HFFc6 (cell line): ENCODE data around the gene DLG2. TPM values are rescaled to one million over a fixed set of nuclear protein-coding genes. Genes with fewer than 3 reads are reported as not detected.

Experiments used
- DNase-seq: peaks from one replicate; pipeline ENCODE4 v3.0.0-alpha.2; 2018
- H3K27ac Mint-ChIP-seq: 2 replicates; pipeline ENCODE4 v1.8.0; 2020; ENCODE audit warnings: mild to moderate bottlenecking, mixed read lengths
- H3K27me3 Mint-ChIP-seq: 2 replicates; pipeline ENCODE4 v1.8.0; 2021; ENCODE audit warnings: mild to moderate bottlenecking, moderate library complexity, mixed read lengths; ENCODE audit not compliant: insufficient read depth
- H3K36me3 Mint-ChIP-seq: 2 replicates; pipeline ENCODE4 v1.8.0; 2021; ENCODE audit warnings: low read depth, mixed read lengths
- H3K4me1 Mint-ChIP-seq: 2 replicates; pipeline ENCODE4 v1.8.0; 2020; ENCODE audit warnings: low read depth, mixed read lengths
- H3K4me3 Mint-ChIP-seq: 2 replicates; pipeline ENCODE4 v1.8.0; 2020; ENCODE audit warnings: mild to moderate bottlenecking, moderate library complexity, mixed read lengths
- H3K9me3 Mint-ChIP-seq: 2 replicates; pipeline ENCODE4 v1.8.0; 2020; ENCODE audit warnings: mild to moderate bottlenecking, mixed read lengths
- CTCF ChIP-seq: fragments of 200-600 bp; sonication (generic); IDR thresholded peaks from 2 replicates; pipeline ENCODE4 v1.5.0; 2021; ENCODE audit warnings: antibody characterized with exemption, mild to moderate bottlenecking
- total RNA-seq, 6 experiments: library from RNA; stranded (reverse); fragmentation: NEBNext Ultra II Directional; extraction: Animal tissue kit (Norgen Biotek cat#: 25700); gene quantifications; 2 replicates in 1 of 6; 3 replicates in 5 of 6; pipeline ENCODE4 v1.2.3, GENCODE V29; 2021

The DLG2 gene
- total RNA-seq, 6 experiments from 2014 or later: 0.39 to 1.00 (median 0.80) TPM; not detected in 1

DNA sequence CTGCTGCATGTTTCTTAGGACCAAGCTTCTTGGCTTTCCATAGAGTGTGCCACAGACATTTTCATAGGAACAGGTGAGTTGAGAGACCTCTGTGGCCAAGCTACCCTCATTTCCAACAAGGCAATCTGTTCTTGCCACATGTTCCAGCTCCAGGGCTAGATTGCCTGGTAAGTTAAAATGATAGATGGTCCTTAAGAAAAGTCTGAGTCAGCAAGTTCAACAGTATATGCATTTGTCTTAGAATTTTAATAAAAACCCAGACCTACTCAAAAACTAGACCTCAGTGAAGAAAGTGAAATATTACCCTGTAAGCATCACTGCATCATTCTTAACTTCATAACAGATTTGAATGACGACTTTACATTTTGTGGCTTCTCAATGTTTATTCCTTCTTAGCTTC, 1123.6 kb downstream of the DLG2 start:
- no peak for TF ChIP-seq CTCF
- Mint-ChIP-seq H3K27me3 (no peaks in the 10 kb centered on the region), H3K9me3 (peaks cover 14% of the 10 kb centered on the region), H3K27ac (no peak overlapping the region), H3K36me3 (no peaks in the 10 kb centered on the region), H3K4me1 (no peaks in the 10 kb centered on the region), H3K4me3 (no peak overlapping the region)
- no peak for DNase-seq

DNA sequence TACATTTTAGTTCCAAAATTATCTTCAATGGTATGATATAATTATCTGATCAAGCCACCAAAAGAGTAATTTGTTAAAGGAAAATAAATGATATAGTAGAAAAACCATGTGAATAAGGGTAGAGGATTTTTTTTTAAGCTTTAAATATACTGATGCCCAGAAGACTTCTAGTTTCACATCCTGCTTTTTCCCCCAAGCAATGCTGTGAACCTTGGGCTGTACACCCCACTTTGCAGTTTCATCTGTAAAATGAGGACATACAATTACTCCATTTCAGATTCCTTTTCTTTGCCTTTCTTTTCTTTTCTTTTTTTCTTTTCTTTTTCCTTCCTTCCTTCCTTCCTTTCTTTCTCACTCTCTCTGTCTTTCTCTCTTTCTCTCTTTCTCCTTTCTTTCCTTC, 1125.4 kb downstream of the DLG2 start:
- TF ChIP-seq CTCF: no peak
- Mint-ChIP-seq H3K4me3 (no peak overlapping the region), H3K36me3 (no peaks in the 10 kb centered on the region), H3K27ac (no peak overlapping the region), H3K4me1 (no peaks in the 10 kb centered on the region), H3K27me3 (no peaks in the 10 kb centered on the region), H3K9me3 (peaks cover 10% of the 10 kb centered on the region)
- no peak for DNase-seq

DNA sequence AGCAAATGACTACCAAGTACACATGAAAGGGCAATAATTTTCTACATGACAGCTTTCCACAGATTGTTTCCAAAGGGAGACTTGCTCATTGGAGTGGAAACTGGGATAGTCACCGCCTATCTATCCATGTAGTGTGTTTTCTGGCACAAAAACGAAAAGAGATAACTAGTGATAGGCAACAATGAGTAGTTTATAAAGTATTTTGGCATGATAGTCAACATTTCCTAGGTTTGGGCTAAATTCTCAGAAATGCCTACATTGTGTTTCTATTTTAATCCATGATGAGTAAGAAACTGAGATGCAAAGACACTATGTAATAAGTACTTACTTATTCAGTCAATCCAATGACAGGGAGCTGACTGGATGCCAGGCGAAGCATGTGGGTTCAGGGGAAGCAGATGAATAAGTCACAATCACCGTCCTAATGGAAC, 1129.1 kb downstream of the DLG2 start:
- Mint-ChIP-seq H3K27ac (no peak overlapping the region), H3K9me3 (peaks cover 15% of the 10 kb centered on the region), H3K36me3 (no peaks in the 10 kb centered on the region), H3K4me3 (no peak overlapping the region), H3K4me1 (no peaks in the 10 kb centered on the region), H3K27me3 (no peaks in the 10 kb centered on the region)
- DNase-seq: no peak
- TF ChIP-seq CTCF: no peak

- TF ChIP-seq CTCF: no peak
- no peak overlapping the region for H3K4me3 Mint-ChIP-seq
- no peaks in the 10 kb centered on the region for H3K4me1 Mint-ChIP-seq
- peaks cover 14% of the 10 kb centered on the region for H3K9me3 Mint-ChIP-seq
- DNase-seq: no peak
- no peaks in the 10 kb centered on the region for H3K27me3 Mint-ChIP-seq
- H3K36me3 Mint-ChIP-seq: no peaks in the 10 kb centered on the region
- H3K27ac Mint-ChIP-seq: no peak overlapping the region
These were observed 1130.0 kb downstream of the DLG2 start for GRCh38 chr11:84497181-84497580.

- Mint-ChIP-seq H3K27ac (no peak overlapping the region), H3K27me3 (no peaks in the 10 kb centered on the region), H3K4me3 (no peak overlapping the region), H3K9me3 (peaks cover 14% of the 10 kb centered on the region), H3K4me1 (no peaks in the 10 kb centered on the region), H3K36me3 (no peaks in the 10 kb centered on the region)
- no peak for DNase-seq
- TF ChIP-seq CTCF: no peak
These were observed 1131.0 kb downstream of the DLG2 start for GRCh38 chr11:84496122-84496521.

- Mint-ChIP-seq H3K27me3 (no peaks in the 10 kb centered on the region), H3K4me3 (no peak overlapping the region)
These were observed 1147.0 kb downstream of the DLG2 start for GRCh38 chr11:84480131-84480530.

More at GRCh38 chr11:84480131-84480530, 1147.0 kb downstream of the DLG2 start:
- no peak for TF ChIP-seq CTCF
- DNase-seq: no peak
- H3K27ac Mint-ChIP-seq: no peak overlapping the region
- H3K4me1 Mint-ChIP-seq: no peaks in the 10 kb centered on the region
- H3K36me3 Mint-ChIP-seq: no peaks in the 10 kb centered on the region
- H3K9me3 Mint-ChIP-seq: peaks cover 38% of the 10 kb centered on the region
